IMR-90 (cell line): Measurements from ENCODE around the gene ERGIC1. TPM values are rescaled to one million over a fixed set of nuclear protein-coding genes. Genes with fewer than 3 reads are reported as not detected.

Source experiments
- ATAC-seq: fragments of 200-7000 bp; cut with Tn5 transposase; 2 replicates; pipeline ENCODE4 v1.9.1; 2020; ENCODE audit warnings: low read depth, mild to moderate bottlenecking, moderate library complexity
- BruUV-seq: library from RNA; stranded (reverse); fragments of 400-500 nt; replicated peaks from 2 replicates; lab custom pipeline; 2021; lab: Mats Ljungman, UMichigan
- CTCF ChIA-PET: fragments of 300-600 bp; formaldehyde crosslinking; extraction: SDS; loops from one replicate; lab custom pipeline; 2021; ENCODE audit warnings: antibody characterized with exemption; lab: Yijun Ruan, JAX
- POLR2A ChIA-PET: fragments of 300-600 bp; sonication (Branson Sonifier 250); formaldehyde crosslinking; loops from one replicate; lab custom pipeline; 2022; ENCODE audit warnings: antibody characterized with exemption; ENCODE audit not compliant: unreplicated experiment; lab: Charles Lee
- DNase-seq: peaks from one replicate; pipeline ENCODE4 v3.0.0; 2013
- H2AFZ ChIP-seq: replicated peaks from 2 replicates; pipeline ENCODE3; 2013; ENCODE audit warnings: low read length, mild to moderate bottlenecking; ENCODE audit not compliant: poor library complexity
- H2AK5ac ChIP-seq: 2 replicates; pipeline ENCODE4 v1.6.1; 2013; ENCODE audit warnings: low read depth, low read length, inconsistent platforms
- H2AK9ac ChIP-seq: replicated peaks from 2 replicates; pipeline ENCODE3; 2013; ENCODE audit warnings: mild to moderate bottlenecking, low read depth, low read length, moderate library complexity; ENCODE audit not compliant: poor library complexity
- H2BK120ac ChIP-seq: 2 replicates; pipeline ENCODE4 v1.6.1; 2013; ENCODE audit warnings: low read depth, low read length, inconsistent platforms
- H2BK15ac ChIP-seq: 3 replicates; pipeline ENCODE4 v1.6.1; 2013; ENCODE audit warnings: low read depth, low read length, inconsistent platforms
- H2BK20ac ChIP-seq: 2 replicates; pipeline ENCODE4 v1.6.1; 2013; ENCODE audit warnings: low read depth, mild to moderate bottlenecking, inconsistent platforms, low read length, moderate library complexity
- H2BK5ac ChIP-seq: 2 replicates; pipeline ENCODE4 v1.6.1; 2013; ENCODE audit warnings: mild to moderate bottlenecking, low read depth, low read length, inconsistent platforms; ENCODE audit not compliant: poor library complexity, severe bottlenecking
- H3K14ac ChIP-seq: replicated peaks from 2 replicates; pipeline ENCODE4 v1.6.1; 2013; ENCODE audit warnings: low read depth, low read length, inconsistent platforms
- H3K18ac ChIP-seq: 2 replicates; pipeline ENCODE4 v1.6.1; 2013; ENCODE audit warnings: low read depth, low read length, control low read depth
- H3K23ac ChIP-seq: 2 replicates; pipeline ENCODE4 v1.6.1; 2013; ENCODE audit warnings: low read depth, low read length, inconsistent platforms
- H3K27ac ChIP-seq: 2 replicates; pipeline ENCODE4 v1.5.1; 2013; ENCODE audit warnings: mild to moderate bottlenecking, control low read depth, low read length; ENCODE audit not compliant: insufficient read depth
- H3K27me3 ChIP-seq: 2 replicates; pipeline ENCODE4 v1.6.1; 2013; ENCODE audit warnings: low read length; ENCODE audit not compliant: control insufficient read depth, insufficient read depth
- H3K36me3 ChIP-seq: 2 replicates; pipeline ENCODE4 v1.6.1; 2013; ENCODE audit warnings: low read length, mixed read lengths; ENCODE audit not compliant: control insufficient read depth, insufficient read depth
- H3K4ac ChIP-seq: 2 replicates; pipeline ENCODE4 v1.6.1; 2013; ENCODE audit warnings: low read depth, low read length, inconsistent platforms
- H3K4me1 ChIP-seq: 2 replicates; pipeline ENCODE4 v1.6.1; 2013; ENCODE audit warnings: low read length, mixed read lengths; ENCODE audit not compliant: control insufficient read depth, insufficient read depth
- H3K4me2 ChIP-seq: 2 replicates; pipeline ENCODE4 v1.6.1; 2013; ENCODE audit warnings: low read depth, mild to moderate bottlenecking, control low read depth, low read length, moderate library complexity
- H3K4me3 ChIP-seq: 2 replicates; pipeline ENCODE4 v1.5.1; 2013; ENCODE audit warnings: low read depth, mild to moderate bottlenecking, control low read depth, low read length, moderate library complexity; ENCODE audit not compliant: insufficient read depth
- H3K56ac ChIP-seq: 2 replicates; pipeline ENCODE4 v1.6.1; 2013; ENCODE audit warnings: low read length, inconsistent platforms; ENCODE audit not compliant: insufficient read depth; ENCODE audit errors: extremely low read depth
- H3K79me1 ChIP-seq, 2 experiments: 2 replicates each; pipeline ENCODE4 v1.6.1; 2013; ENCODE audit warnings: low read length in 2 of 2, inconsistent platforms in 1 of 2, low read depth in 1 of 2
- H3K9ac ChIP-seq: 2 replicates; pipeline ENCODE4 v1.6.1; 2013; ENCODE audit warnings: low read depth, low read length, control low read depth
- H3K9me1 ChIP-seq: 2 replicates; pipeline ENCODE4 v1.6.1; 2013; ENCODE audit warnings: low read length, inconsistent platforms; ENCODE audit not compliant: insufficient read depth
- H3K9me3 ChIP-seq: 2 replicates; pipeline ENCODE4 v1.6.1; 2013; ENCODE audit warnings: low read length; ENCODE audit not compliant: control insufficient read depth, insufficient read depth
- H4K20me1 ChIP-seq: 2 replicates; pipeline ENCODE4 v1.6.1; 2013; ENCODE audit warnings: low read length, inconsistent platforms; ENCODE audit not compliant: insufficient read depth
- H4K5ac ChIP-seq: 2 replicates; pipeline ENCODE4 v1.6.1; 2013; ENCODE audit warnings: mild to moderate bottlenecking, low read depth, low read length, control low read depth
- H4K8ac ChIP-seq, 2 experiments: 2 replicates each; pipeline ENCODE4 v1.6.1; 2013; ENCODE audit warnings: low read depth in 2 of 2, low read length in 2 of 2, control low read depth in 1 of 2, inconsistent platforms in 1 of 2
- H4K91ac ChIP-seq: 2 replicates; pipeline ENCODE4 v1.6.1; 2013; ENCODE audit warnings: low read depth, low read length, inconsistent platforms; ENCODE audit not compliant: insufficient read depth
- BHLHE40 ChIP-seq: fragments of 150-350 bp; IDR thresholded peaks from 2 replicates; pipeline ENCODE4 v1.6.1; 2016; ENCODE audit warnings: mild to moderate bottlenecking, low read depth, low read length
- CHD1 ChIP-seq: IDR thresholded peaks from 2 replicates; pipeline ENCODE4 v1.6.1; 2012; ENCODE audit warnings: low read depth, low read length, improper control_type of control experiment
- FOS ChIP-seq: fragments of 150-350 bp; IDR thresholded peaks from 2 replicates; pipeline ENCODE4 v1.6.1; 2016; ENCODE audit warnings: low read depth, low read length
- MXI1 ChIP-seq: IDR thresholded peaks from 2 replicates; pipeline ENCODE4 v1.6.1; 2012; ENCODE audit warnings: low read depth, mild to moderate bottlenecking, low read length, moderate library complexity, borderline replicate concordance
- RCOR1 ChIP-seq: IDR thresholded peaks from 2 replicates; pipeline ENCODE4 v1.6.1; 2012; ENCODE audit warnings: mild to moderate bottlenecking, low read length, improper control_type of control experiment; ENCODE audit not compliant: insufficient replicate concordance
- RFX5 ChIP-seq: IDR thresholded peaks from 2 replicates; pipeline ENCODE4 v1.8.0; 2012; ENCODE audit warnings: low read depth, mild to moderate bottlenecking, low read length, moderate library complexity
- WGBS, 2 experiments: methylation state at CpG; one replicate each; pipeline versions ENCODE4 v1.1.5 to v1.1.7; 2013; ENCODE audit warnings: missing lambda C conversion rate in 2 of 2; ENCODE audit not compliant: insufficient read length in 1 of 2; ENCODE audit errors: extremely low coverage in 2 of 2; 5-methylcytosine and 5-hydroxymethylcytosine counted together
- dilution Hi-C: fragments of 300-500 bp; cut with HindIII; formaldehyde crosslinking; loops from one replicate; pipeline ENCODE4 v1.14.3; 2018; ENCODE audit warnings: low sequenced_read_pairs; ENCODE audit not compliant: unreplicated experiment
- in situ Hi-C: fragments of 300-500 bp; cut with MboI; formaldehyde crosslinking; loops from 3 replicates; pipeline ENCODE4 v1.14.3; 2019; ENCODE audit warnings: low sequenced_read_pairs, inconsistent platforms, mixed read lengths
- intact Hi-C: fragments of 100-400 bp; cut with micrococcal nuclease; formaldehyde crosslinking; loops from 2 replicates; pipeline ENCODE4 v1.10.0; 2022
- polyA plus RNA-seq, 3 experiments: library from polyadenylated mRNA; depleted of rRNA; stranded (reverse); fragments of >200 nt; gene quantifications; 2 replicates each; pipeline ENCODE4 v1.2.3, GENCODE V29; 2012; ENCODE audit warnings: low replicate concordance in 1 of 3
- total RNA-seq: library from RNA; depleted of rRNA; stranded (reverse); fragments of >200 nt; gene quantifications from 2 replicates; pipeline ENCODE4 v1.2.3, GENCODE V29; 2012
- TF ChIP-seq, protein P1 (sequence below): conservative IDR thresholded peaks from 2 replicates; pipeline ENCODE4 v1.5.1; 2012; ENCODE audit warnings: mild to moderate bottlenecking, low read depth, low read length, improper control_type of control experiment

Gene ERGIC1
- total and polyA plus RNA-seq, 2 of the 4 experiments (the other 2 are of a cell fraction), result 134 to 192 TPM

GRCh38 chr5:172959824-172960799 lies 126.1 kb downstream of the ERGIC1 start (continued):
- TF ChIP-seq, protein P1, sequence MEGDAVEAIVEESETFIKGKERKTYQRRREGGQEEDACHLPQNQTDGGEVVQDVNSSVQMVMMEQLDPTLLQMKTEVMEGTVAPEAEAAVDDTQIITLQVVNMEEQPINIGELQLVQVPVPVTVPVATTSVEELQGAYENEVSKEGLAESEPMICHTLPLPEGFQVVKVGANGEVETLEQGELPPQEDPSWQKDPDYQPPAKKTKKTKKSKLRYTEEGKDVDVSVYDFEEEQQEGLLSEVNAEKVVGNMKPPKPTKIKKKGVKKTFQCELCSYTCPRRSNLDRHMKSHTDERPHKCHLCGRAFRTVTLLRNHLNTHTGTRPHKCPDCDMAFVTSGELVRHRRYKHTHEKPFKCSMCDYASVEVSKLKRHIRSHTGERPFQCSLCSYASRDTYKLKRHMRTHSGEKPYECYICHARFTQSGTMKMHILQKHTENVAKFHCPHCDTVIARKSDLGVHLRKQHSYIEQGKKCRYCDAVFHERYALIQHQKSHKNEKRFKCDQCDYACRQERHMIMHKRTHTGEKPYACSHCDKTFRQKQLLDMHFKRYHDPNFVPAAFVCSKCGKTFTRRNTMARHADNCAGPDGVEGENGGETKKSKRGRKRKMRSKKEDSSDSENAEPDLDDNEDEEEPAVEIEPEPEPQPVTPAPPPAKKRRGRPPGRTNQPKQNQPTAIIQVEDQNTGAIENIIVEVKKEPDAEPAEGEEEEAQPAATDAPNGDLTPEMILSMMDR, result no peak

- Histone ChIP-seq H2AK5ac (no peak overlapping the region), H4K8ac (no peak overlapping the region), H3K14ac (no peak overlapping the region), H3K27ac (no peak overlapping the region), H3K4me2 (no peak overlapping the region), H2BK5ac (no peak overlapping the region), H4K5ac (no peak overlapping the region), H3K4me1 (peaks cover 1% of the 10 kb centered on the region; the same call in 1 of the 2 replicates), H3K18ac (no peak overlapping the region), H3K36me3 (peaks cover 20% of the 10 kb centered on the region), H3K79me1 (peaks cover 6 to 13% of the 10 kb centered on the region in 2 experiments; a peak in 3 of 4 replicates), H3K9me1 (no peaks in the 10 kb centered on the region; the same call in 1 of the 2 replicates), H2BK120ac (no peak overlapping the region), H3K4me3 (no peak overlapping the region), H3K27me3 (no peaks in the 10 kb centered on the region), H3K56ac (no peak overlapping the region), H3K4ac (no peak overlapping the region), H3K23ac (no peak overlapping the region), H4K20me1 (no peaks in the 10 kb centered on the region), H2AFZ (no peak overlapping the region), H2AK9ac (no peak overlapping the region), H3K9me3 (no peaks in the 10 kb centered on the region), H3K9ac (no peak overlapping the region), H4K91ac (no peak overlapping the region), H2BK20ac (no peak overlapping the region), H2BK15ac (no peak overlapping the region)
- intact Hi-C loops, result no loop called here
- ATAC-seq (no peak), DNase-seq (no peak)
- dilution Hi-C loops, result no loop called here
- in situ Hi-C loops, result loop anchor here (10.0 kb wide), 1 partner anchor 595 kb away; no protein-coding TSS in a partner anchor
- WGBS, 2 experiments, result 90% methylated on average over 1 of the region's 2 CpGs; no CpG with 5 or more reads in 1 of the 2 experiments
- POLR2A ChIA-PET, result no interaction called here
- no peak for TF ChIP-seq MXI1
- no peak for TF ChIP-seq BHLHE40
- TF ChIP-seq RCOR1, result no peak
- TF ChIP-seq CHD1, result no peak
- TF ChIP-seq FOS, result no peak
- no peak for TF ChIP-seq RFX5
- CTCF ChIA-PET, result no interaction called here
- no TSS peak for BruUV-seq
These were observed 135.9 kb downstream of the ERGIC1 start for GRCh38 chr5:172969921-172970320.
